ENCODE data around the gene SYNRG. TPM values are rescaled to one million over a fixed set of nuclear protein-coding genes. Genes with fewer than 3 reads are reported as not detected.
"Not testable (repeated sequence)": the region's sequence is repeated elsewhere in the genome, so short reads cannot be mapped to it uniquely, and the experiment has no call there.

SYNRG gene
- total RNA-seq, 4 donors from 2014 or later = 30.2 to 151 (median 56.7) TPM

DNA sequence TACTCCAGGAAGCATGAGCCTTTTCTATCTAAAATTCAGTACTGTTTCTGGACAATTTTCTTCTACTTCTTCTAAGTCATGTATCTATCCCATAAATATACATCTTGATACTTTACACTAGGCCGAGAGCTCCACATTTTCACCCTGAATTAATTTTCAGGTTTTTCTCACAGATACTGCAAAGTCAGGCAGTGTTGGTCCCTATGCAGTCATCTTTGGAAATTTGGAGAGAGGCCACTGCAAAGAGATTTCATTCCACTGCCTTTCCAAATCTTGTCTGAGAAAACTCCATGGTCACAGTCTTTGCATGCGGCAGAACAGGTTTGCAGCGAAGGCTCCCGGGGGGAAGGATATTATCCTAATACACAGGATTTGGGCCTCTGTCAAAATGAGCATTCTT is 91.3 kb downstream of the SYNRG start:
- Histone ChIP-seq H3K9me3 (no peaks in the 10 kb centered on the region), H3K27me3 (no peaks in the 10 kb centered on the region), H3K4me3 (no peak overlapping the region), H3K27ac (no peak overlapping the region), H3K4me1 (peaks cover 0 to 4% (median 0%) of the 10 kb centered on the region in 4 donors), H3K36me3 (peaks cover 0 to 34% (median 15%) of the 10 kb centered on the region in 4 donors)
- TF ChIP-seq EP300 (IDR thresholded peaks at IDR 0.05; ENCODE audit: low read depth) (no peak), POLR2A (IDR thresholded peaks at IDR 0.05) (no peak), POLR2AphosphoS5 (IDR thresholded peaks at IDR 0.05) (no peak)
- TF ChIP-seq, protein P1, sequence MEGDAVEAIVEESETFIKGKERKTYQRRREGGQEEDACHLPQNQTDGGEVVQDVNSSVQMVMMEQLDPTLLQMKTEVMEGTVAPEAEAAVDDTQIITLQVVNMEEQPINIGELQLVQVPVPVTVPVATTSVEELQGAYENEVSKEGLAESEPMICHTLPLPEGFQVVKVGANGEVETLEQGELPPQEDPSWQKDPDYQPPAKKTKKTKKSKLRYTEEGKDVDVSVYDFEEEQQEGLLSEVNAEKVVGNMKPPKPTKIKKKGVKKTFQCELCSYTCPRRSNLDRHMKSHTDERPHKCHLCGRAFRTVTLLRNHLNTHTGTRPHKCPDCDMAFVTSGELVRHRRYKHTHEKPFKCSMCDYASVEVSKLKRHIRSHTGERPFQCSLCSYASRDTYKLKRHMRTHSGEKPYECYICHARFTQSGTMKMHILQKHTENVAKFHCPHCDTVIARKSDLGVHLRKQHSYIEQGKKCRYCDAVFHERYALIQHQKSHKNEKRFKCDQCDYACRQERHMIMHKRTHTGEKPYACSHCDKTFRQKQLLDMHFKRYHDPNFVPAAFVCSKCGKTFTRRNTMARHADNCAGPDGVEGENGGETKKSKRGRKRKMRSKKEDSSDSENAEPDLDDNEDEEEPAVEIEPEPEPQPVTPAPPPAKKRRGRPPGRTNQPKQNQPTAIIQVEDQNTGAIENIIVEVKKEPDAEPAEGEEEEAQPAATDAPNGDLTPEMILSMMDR (IDR thresholded peaks at IDR 0.05) = no peak
- WGBS, 2 donors (ENCODE audit: low coverage in 1 of 2) = 98 to 100% methylated on average over 1 to 4 of the region's 4 CpGs
- DNase-seq = no peak
- intact Hi-C loops (cut with DNase I; ENCODE audit: low total_unique reads) (no loop called here), in situ Hi-C loops (cut with MboI; ENCODE audit: low pct_ligation_motif_present in 1 of 4, low pct_unique_long_range_greater_than_20kb in 1 of 4, low sequenced_read_pairs in 3 of 4) (no loop called here)

DNA sequence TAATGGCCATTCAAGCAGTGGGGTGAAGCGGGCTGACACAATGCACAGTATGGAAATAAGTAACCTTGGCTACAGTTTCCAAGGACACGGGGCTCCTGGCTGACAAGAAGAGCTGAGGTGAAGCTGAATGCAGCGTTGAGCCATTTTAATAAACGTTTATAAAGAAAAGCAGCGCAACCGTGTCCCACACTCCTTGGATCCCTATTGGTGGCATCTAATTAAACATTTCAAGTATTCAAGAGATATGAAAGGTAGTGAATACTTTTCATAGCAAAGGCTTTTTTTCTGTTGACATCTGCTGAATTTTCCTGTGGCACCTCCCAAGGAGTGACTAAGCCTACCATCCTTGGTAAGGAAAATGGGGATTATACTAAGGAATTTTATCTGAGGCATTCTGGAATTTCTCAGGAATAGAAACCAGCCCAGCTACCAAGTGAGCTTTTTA is 93.1 kb downstream of the SYNRG start:
- no peaks in the 10 kb centered on the region for H3K27me3 ChIP-seq
- no peak for DNase-seq
- no peak for TF ChIP-seq EP300 (IDR thresholded peaks at IDR 0.05; ENCODE audit: low read depth)
- no peak for TF ChIP-seq POLR2A (IDR thresholded peaks at IDR 0.05)
- TF ChIP-seq POLR2AphosphoS5 (IDR thresholded peaks at IDR 0.05) = no peak
- TF ChIP-seq, protein P1 (IDR thresholded peaks at IDR 0.05) = no peak
- in situ Hi-C loops (cut with MboI; ENCODE audit: low pct_ligation_motif_present in 1 of 4, low pct_unique_long_range_greater_than_20kb in 1 of 4, low sequenced_read_pairs in 3 of 4) (no loop called here), intact Hi-C loops (cut with DNase I; ENCODE audit: low total_unique reads) (no loop called here)
- 78 to 83% methylated on average over 6 of the region's 6 CpGs for WGBS, 2 donors (ENCODE audit: low coverage in 1 of 2)
- H3K9me3 ChIP-seq = no peaks in the 10 kb centered on the region
- H3K36me3 ChIP-seq = peaks cover 0 to 38% (median 15%) of the 10 kb centered on the region in 4 donors
- no peak overlapping the region for H3K27ac ChIP-seq
- H3K4me1 ChIP-seq = peaks cover 0 to 4% (median 0%) of the 10 kb centered on the region in 4 donors
- H3K4me3 ChIP-seq = no peak overlapping the region

DNA sequence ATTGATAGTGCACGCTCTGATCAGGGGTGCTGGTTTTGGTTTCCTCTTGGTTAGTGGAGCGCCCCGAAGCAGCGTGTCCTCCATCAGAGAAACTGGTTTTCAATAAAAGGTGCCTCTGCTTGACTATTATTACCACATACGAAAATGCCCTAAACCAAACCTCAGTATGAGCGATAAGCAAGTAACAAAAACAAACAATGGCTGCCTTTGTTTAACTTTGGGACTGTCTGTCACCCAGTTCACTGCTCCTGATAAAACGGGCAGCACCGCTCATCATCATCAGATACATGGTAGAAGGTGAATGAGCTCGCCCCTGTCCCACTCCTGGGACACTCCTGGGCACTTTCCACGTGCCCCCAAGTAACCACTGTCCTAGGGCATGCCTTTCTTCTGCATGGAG is 95.5 kb downstream of the SYNRG start:
- Histone ChIP-seq H3K27me3 (no peaks in the 10 kb centered on the region), H3K9me3 (no peaks in the 10 kb centered on the region), H3K4me3 (no peak overlapping the region), H3K27ac (no peak overlapping the region), H3K4me1 (peaks cover 0 to 4% (median 0%) of the 10 kb centered on the region in 4 donors), H3K36me3 (peaks cover 0 to 23% (median 11%) of the 10 kb centered on the region in 4 donors)
- TF ChIP-seq EP300 (IDR thresholded peaks at IDR 0.05; ENCODE audit: low read depth) (no peak), POLR2AphosphoS5 (IDR thresholded peaks at IDR 0.05) (no peak), POLR2A (IDR thresholded peaks at IDR 0.05) (no peak)
- TF ChIP-seq, protein P1 (IDR thresholded peaks at IDR 0.05) = no peak
- in situ Hi-C loops (cut with MboI; ENCODE audit: low pct_ligation_motif_present in 1 of 4, low pct_unique_long_range_greater_than_20kb in 1 of 4, low sequenced_read_pairs in 3 of 4) (no loop called here), intact Hi-C loops (cut with DNase I; ENCODE audit: low total_unique reads) (no loop called here)
- 88 to 100% methylated on average over 1 to 10 of the region's 10 CpGs for WGBS, 2 donors (ENCODE audit: low coverage in 1 of 2)
- no peak for DNase-seq

DNA sequence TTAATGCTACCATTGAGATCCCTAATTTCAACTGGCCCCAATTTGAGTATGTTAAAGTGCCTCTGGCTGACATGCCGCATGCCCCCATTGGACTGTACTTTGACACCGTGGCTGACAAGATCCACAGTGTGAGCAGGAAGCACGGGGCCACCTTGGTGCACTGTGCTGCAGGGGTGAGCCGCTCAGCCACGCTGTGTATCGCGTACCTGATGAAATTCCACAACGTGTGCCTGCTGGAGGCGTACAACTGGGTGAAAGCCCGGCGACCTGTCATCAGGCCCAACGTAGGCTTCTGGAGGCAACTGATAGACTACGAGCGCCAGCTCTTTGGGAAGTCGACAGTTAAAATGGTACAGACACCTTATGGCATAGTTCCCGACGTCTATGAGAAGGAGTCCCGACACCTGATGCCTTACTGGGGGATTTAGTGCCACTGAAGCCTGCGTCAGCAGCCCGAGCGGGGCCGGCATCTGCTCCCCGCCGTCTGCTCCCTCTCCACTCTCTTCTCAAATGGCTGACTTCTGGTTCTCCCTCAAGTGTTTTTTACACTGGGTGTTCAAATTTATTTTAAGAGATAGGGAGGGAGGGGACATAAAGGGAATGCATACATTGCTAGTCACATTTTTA is 96.7 kb downstream of the SYNRG start:
- TF ChIP-seq POLR2AphosphoS5 (IDR thresholded peaks at IDR 0.05) (no peak), EP300 (IDR thresholded peaks at IDR 0.05; ENCODE audit: low read depth) (no peak), POLR2A (IDR thresholded peaks at IDR 0.05) (no peak)
- Histone ChIP-seq H3K27ac (no peak overlapping the region), H3K4me3 (no peak overlapping the region), H3K4me1 (peaks cover 0 to 4% (median 0%) of the 10 kb centered on the region in 4 donors), H3K9me3 (no peaks in the 10 kb centered on the region), H3K36me3 (peaks cover 0 to 12% (median 6%) of the 10 kb centered on the region in 4 donors), H3K27me3 (no peaks in the 10 kb centered on the region)
- no peak for DNase-seq
- 84 to 100% methylated on average over 5 to 22 of the region's 24 CpGs for WGBS, 2 donors (ENCODE audit: low coverage in 1 of 2)
- intact Hi-C loops (cut with DNase I; ENCODE audit: low total_unique reads) (no loop called here), in situ Hi-C loops (cut with MboI; ENCODE audit: low pct_ligation_motif_present in 1 of 4, low pct_unique_long_range_greater_than_20kb in 1 of 4, low sequenced_read_pairs in 3 of 4) (no loop called here)

DNA sequence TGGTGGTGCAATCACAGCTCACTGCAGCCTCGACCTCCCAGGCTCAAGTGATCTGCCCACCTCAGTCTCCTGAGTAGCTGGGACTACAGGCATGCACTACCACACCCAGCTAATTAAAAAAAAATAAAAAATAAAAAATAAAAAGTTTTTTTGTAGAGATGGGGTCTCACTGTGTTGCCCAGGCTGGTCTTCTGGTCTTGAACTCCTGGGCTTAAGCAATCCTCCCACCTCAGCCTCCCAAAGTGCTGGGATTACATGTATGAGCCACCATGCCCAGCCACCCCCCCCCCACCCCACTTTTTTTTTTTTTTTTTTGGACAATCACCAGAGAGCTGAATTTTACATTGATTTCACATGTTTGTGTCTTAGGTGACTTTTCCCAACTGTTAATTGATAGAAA is 97.6 kb downstream of the SYNRG start:
- in situ Hi-C loops (cut with MboI; ENCODE audit: low pct_ligation_motif_present in 1 of 4, low pct_unique_long_range_greater_than_20kb in 1 of 4, low sequenced_read_pairs in 3 of 4) = not testable (repeated sequence)

More for the DNA sequence above, 97.6 kb downstream of the SYNRG start:
- H3K27me3 ChIP-seq; H3K27ac ChIP-seq; H3K4me3 ChIP-seq; intact Hi-C loops (cut with DNase I; ENCODE audit: low total_unique reads); H3K9me3 ChIP-seq; H3K36me3 ChIP-seq; H3K4me1 ChIP-seq; DNase-seq: not testable (repeated sequence)
- 83 to 100% methylated on average over 1 of the region's 1 CpG for WGBS, 2 donors (ENCODE audit: low coverage in 1 of 2)
